ENCODE measurements around the gene PAXIP1. TPM values are rescaled to one million over a fixed set of nuclear protein-coding genes. Genes with fewer than 3 reads are reported as not detected.

The PAXIP1 gene
- total and polyA plus RNA-seq, 10 of the 15 experiments (the other 5 are each of a cell fraction or from before 2014, with no cell fraction given) = 7.3 to 27.2 (median 18.1) TPM

GRCh38 chr7:154913638-154914307, 89.2 kb downstream of the PAXIP1 start (continued):
- TF ChIP-seq PBX3 (IDR thresholded peaks at IDR 0.05; ENCODE audit: insufficient replicate concordance, low read depth, low read length) = no peak

GRCh38 chr7:154912871-154913637, 89.9 kb downstream of the PAXIP1 start:
- FAIRE-seq = no peak
- H3K79me2 ChIP-seq (ENCODE audit: control insufficient read depth, insufficient read depth, low read length) = no peaks in the 10 kb centered on the region
- in situ Hi-C loops (cut with MboI) = no loop called here
- H3K4me1 ChIP-seq (ENCODE audit: control insufficient read depth, insufficient read depth, low read length) = no peaks in the 10 kb centered on the region
- ChIA-PET SMC1A (ENCODE audit: uncharacterized antibody, unreplicated experiment) (interaction anchor here (0.6 to 3.1 kb wide), 8 partner anchors 10 to 432 kb away, joined by 3 to 16 read pairs (median 4); no protein-coding TSS in a partner anchor), RAD21 (ENCODE audit: unreplicated experiment) (interaction anchor here (1.2 kb wide), 2 partner anchors 16 to 79 kb away, joined by 3 to 4 read pairs; no protein-coding TSS in a partner anchor), POLR2A (interaction anchor here (0.6 to 0.7 kb wide), 2 partner anchors 29 to 46 kb away, joined by 3 to 9 read pairs; no protein-coding TSS in a partner anchor), CTCF (interaction anchor here (0.6 to 8.1 kb wide), 15 partner anchors 9 to 289 kb away, joined by 3 to 61 read pairs (median 4); no protein-coding TSS in a partner anchor)
- no peak for DNase-seq (ENCODE audit: low read depth, low spot score)
- no peaks in the 10 kb centered on the region; a peak in 1 of 4 replicates for H3K27me3 ChIP-seq (replicated peaks in 1 of 2; ENCODE audit: control insufficient read depth in 2 of 2, insufficient read depth in 2 of 2, low read length in 1 of 2)
- H2AFZ ChIP-seq (ENCODE audit: control insufficient read depth, low read depth, low read length) = no peak overlapping the region
- H3K9ac ChIP-seq (ENCODE audit: control insufficient read depth, insufficient read depth, low read length) = no peak overlapping the region
- H3K36me3 ChIP-seq (ENCODE audit: control insufficient read depth in 2 of 2, insufficient read depth in 2 of 2, low read length in 1 of 2) = no peaks in the 10 kb centered on the region
- ATAC-seq = no peak
- H3K27ac ChIP-seq (ENCODE audit: control insufficient read depth, insufficient read depth) = no peak overlapping the region
- no TSS peak for BruUV-seq (replicated peaks)
- no peak overlapping the region for H3K4me3 ChIP-seq
- WGBS (ENCODE audit: insufficient coverage, insufficient replicate concordance, low lambda C conversion rate, missing lambda C conversion rate) = 45% methylated on average over 22 of the region's 22 CpGs
- H3K4me2 ChIP-seq (ENCODE audit: control insufficient read depth, insufficient read depth) = no peak overlapping the region
- TF ChIP-seq RUNX3 (IDR thresholded peaks at IDR 0.05; ENCODE audit: low read length) = no peak
- H4K20me1 ChIP-seq (ENCODE audit: control insufficient read depth, insufficient read depth) = no peaks in the 10 kb centered on the region
- intact Hi-C loops (cut with micrococcal nuclease; ENCODE audit: unreplicated experiment) = loop anchor here (1.0 to 5.0 kb wide), 4 partner anchors 40 to 429 kb away; no protein-coding TSS in a partner anchor
- H3K9me3 ChIP-seq (replicated peaks; ENCODE audit: control insufficient read depth, insufficient read depth, low read length) = peaks cover 3% of the 10 kb centered on the region; the same call in 1 of the 3 replicates

Measured in GM12878 (cell line).